Lower lobe of right lung (tissue), 2 donors: ENCODE results near the gene GRM7. TPM values are rescaled to one million over a fixed set of nuclear protein-coding genes. Genes with fewer than 3 reads are reported as not detected.

ENCODE experiments used
- ATAC-seq, 2 donors: fragments of 200-7000 bp; cut with Tn5 transposase; one replicate each; pipeline ENCODE4 v1.9.1; 2020 to 2022; ENCODE audit warnings: mild to moderate bottlenecking in 2 of 2, moderate library complexity in 2 of 2
- DNase-seq: peaks from one replicate; pipeline ENCODE4 v3.0.0-alpha.2; 2020
- H3K27ac ChIP-seq: fragments of 200-600 bp; one replicate; pipeline ENCODE4 v1.8.0; 2022
- H3K27me3 ChIP-seq: fragments of 200-600 bp; one replicate; pipeline ENCODE4 v1.8.0; 2022; ENCODE audit warnings: low read depth
- H3K36me3 ChIP-seq: fragments of 200-600 bp; one replicate; pipeline ENCODE4 v1.8.0; 2022; ENCODE audit warnings: mild to moderate bottlenecking
- H3K4me1 ChIP-seq: fragments of 200-600 bp; one replicate; pipeline ENCODE4 v1.8.0; 2022
- H3K4me3 ChIP-seq: fragments of 200-600 bp; one replicate; pipeline ENCODE4 v1.8.0; 2022; ENCODE audit warnings: mild to moderate bottlenecking
- H3K9me3 ChIP-seq: fragments of 200-600 bp; one replicate; pipeline ENCODE4 v1.8.0; 2022
- intact Hi-C: fragments of 100-400 bp; cut with DNase I; formaldehyde crosslinking; loops from one replicate; pipeline ENCODE4 v1.11.0; 2022
- total RNA-seq: library from RNA; stranded (reverse); fragmentation: NEBNext Ultra II Directional; extraction: Animal tissue kit (Norgen Biotek cat#: 25700); gene quantifications from one replicate; pipeline ENCODE4 v1.2.1, GENCODE V29; 2021
- TF ChIP-seq, protein P1 (sequence below): fragments of 200-600 bp; IDR thresholded peaks from one replicate; pipeline ENCODE4 v1.8.0; 2022; ENCODE audit warnings: antibody characterized with exemption, mild to moderate bottlenecking
- donor health status: DM: no; HTN: yes; CAD: no; lungs with severe emphysema.

GRM7 gene
- total RNA-seq, 1 donor from 2014 or later = 0.86 TPM

- TF ChIP-seq, protein P1, sequence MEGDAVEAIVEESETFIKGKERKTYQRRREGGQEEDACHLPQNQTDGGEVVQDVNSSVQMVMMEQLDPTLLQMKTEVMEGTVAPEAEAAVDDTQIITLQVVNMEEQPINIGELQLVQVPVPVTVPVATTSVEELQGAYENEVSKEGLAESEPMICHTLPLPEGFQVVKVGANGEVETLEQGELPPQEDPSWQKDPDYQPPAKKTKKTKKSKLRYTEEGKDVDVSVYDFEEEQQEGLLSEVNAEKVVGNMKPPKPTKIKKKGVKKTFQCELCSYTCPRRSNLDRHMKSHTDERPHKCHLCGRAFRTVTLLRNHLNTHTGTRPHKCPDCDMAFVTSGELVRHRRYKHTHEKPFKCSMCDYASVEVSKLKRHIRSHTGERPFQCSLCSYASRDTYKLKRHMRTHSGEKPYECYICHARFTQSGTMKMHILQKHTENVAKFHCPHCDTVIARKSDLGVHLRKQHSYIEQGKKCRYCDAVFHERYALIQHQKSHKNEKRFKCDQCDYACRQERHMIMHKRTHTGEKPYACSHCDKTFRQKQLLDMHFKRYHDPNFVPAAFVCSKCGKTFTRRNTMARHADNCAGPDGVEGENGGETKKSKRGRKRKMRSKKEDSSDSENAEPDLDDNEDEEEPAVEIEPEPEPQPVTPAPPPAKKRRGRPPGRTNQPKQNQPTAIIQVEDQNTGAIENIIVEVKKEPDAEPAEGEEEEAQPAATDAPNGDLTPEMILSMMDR = no peak
- no peak for ATAC-seq
- intact Hi-C loops = no loop called here
Observed at GRCh38 chr3:7082244-7082643, 221.3 kb downstream of the GRM7 start.

DNA sequence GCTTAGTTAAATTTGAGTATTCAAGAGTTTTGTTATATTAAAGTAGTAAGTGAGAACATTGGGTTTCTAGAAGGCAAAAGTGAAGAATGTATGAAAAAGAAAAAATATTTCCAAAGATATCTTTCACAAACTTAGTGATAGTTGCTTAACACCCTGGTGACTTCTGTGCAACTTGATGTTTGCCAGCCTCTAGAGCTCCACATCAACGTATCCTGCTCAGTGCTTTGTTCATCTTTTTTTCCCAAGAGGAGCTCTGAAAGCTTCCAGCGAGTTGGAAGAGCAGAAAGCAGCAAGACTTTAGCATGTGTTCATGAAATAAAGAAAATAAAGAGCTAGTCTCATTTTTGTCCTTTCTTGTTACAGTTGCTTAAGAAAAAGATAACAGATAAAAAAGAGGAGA is 225.5 kb downstream of the GRM7 start:
- Histone ChIP-seq H3K27ac (no peak overlapping the region), H3K4me3 (no peak overlapping the region), H3K9me3 (no peaks in the 10 kb centered on the region), H3K4me1 (no peaks in the 10 kb centered on the region), H3K36me3 (no peaks in the 10 kb centered on the region), H3K27me3 (no peaks in the 10 kb centered on the region)
- intact Hi-C loops = no loop called here
- TF ChIP-seq, protein P1 = no peak
- no peak for DNase-seq
- ATAC-seq = no peak

More at GRCh38 chr3:7082244-7082643, 221.3 kb downstream of the GRM7 start:
- Histone ChIP-seq H3K9me3 (no peaks in the 10 kb centered on the region), H3K4me3 (no peak overlapping the region), H3K4me1 (no peaks in the 10 kb centered on the region), H3K36me3 (no peaks in the 10 kb centered on the region), H3K27ac (no peak overlapping the region), H3K27me3 (no peaks in the 10 kb centered on the region)
- DNase-seq = no peak

DNA sequence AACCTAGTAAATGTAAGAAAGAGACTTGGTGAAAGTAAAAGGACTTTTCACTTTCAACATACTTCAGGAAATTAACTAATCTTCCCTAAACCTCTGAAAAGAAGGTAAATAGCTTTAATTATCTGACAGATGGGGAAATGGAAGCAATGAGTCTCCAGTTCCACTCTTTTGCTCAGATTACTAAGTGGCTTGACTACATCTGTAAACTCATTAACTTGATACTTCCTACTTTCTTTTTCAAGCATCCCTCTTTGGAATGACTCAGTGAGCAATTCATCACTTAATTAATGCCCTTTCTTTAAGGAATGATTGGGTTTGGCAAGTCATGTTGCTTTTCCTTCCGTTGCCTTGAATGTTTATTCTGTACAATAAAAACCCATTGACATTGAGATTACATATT is 234.2 kb downstream of the GRM7 start:
- Histone ChIP-seq H3K9me3 (peaks cover 4% of the 10 kb centered on the region), H3K27ac (no peak overlapping the region), H3K27me3 (no peaks in the 10 kb centered on the region), H3K36me3 (no peaks in the 10 kb centered on the region), H3K4me3 (no peak overlapping the region), H3K4me1 (no peaks in the 10 kb centered on the region)
- intact Hi-C loops = no loop called here
- ATAC-seq (no peak), DNase-seq (no peak)
- TF ChIP-seq, protein P1 = no peak

DNA sequence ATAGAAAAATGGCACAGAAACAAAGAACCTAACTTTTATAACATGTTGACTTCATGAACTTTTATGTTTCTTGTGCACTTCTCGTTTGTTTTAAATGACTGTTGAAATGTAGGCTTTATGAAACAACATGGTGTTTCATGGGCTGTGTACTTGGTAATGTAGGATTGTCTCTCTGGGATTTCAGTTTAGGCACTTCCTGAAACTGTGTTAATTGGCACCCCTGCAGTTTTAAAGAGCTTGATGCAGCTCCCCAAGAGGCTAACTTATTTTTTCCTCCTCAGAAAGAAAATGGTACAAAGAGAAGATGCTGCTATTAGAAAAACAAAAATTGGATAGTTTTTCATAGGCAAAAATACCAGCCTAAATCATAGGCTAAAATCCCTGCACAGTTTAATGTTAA is 239.2 kb downstream of the GRM7 start:
- no peak overlapping the region for H3K4me3 ChIP-seq
- no peak for DNase-seq
- H3K27ac ChIP-seq = no peak overlapping the region
- intact Hi-C loops = no loop called here
- H3K4me1 ChIP-seq = no peaks in the 10 kb centered on the region
- peaks cover 4% of the 10 kb centered on the region for H3K9me3 ChIP-seq
- TF ChIP-seq, protein P1 = no peak
- ATAC-seq = no peak
- H3K27me3 ChIP-seq = no peaks in the 10 kb centered on the region
- no peaks in the 10 kb centered on the region for H3K36me3 ChIP-seq

DNA sequence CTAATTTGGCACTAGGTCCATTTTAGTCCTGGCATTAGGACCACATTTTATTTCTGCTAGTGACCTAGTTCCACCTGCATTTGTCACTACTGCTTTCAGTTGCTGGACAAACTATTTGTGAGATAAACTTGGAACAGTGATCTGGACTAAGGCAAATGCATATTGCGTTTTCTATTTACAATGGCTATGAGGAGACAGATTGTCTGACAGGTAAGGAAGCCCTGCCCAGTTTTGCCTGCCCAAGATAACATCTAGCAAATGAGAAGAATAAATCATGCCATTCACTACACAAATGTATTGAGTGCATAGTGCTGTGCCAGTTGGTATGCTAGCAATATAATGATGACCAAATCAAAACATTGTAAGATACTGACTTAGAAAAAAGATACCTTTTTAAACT is 245.7 kb downstream of the GRM7 start:
- H3K4me1 ChIP-seq = no peaks in the 10 kb centered on the region
- no peaks in the 10 kb centered on the region for H3K9me3 ChIP-seq
- H3K36me3 ChIP-seq = no peaks in the 10 kb centered on the region
- H3K27ac ChIP-seq = no peak overlapping the region
- H3K4me3 ChIP-seq = no peak overlapping the region
- TF ChIP-seq, protein P1 = no peak
- intact Hi-C loops = no loop called here
- ATAC-seq (no peak), DNase-seq (no peak)
- no peaks in the 10 kb centered on the region for H3K27me3 ChIP-seq

DNA sequence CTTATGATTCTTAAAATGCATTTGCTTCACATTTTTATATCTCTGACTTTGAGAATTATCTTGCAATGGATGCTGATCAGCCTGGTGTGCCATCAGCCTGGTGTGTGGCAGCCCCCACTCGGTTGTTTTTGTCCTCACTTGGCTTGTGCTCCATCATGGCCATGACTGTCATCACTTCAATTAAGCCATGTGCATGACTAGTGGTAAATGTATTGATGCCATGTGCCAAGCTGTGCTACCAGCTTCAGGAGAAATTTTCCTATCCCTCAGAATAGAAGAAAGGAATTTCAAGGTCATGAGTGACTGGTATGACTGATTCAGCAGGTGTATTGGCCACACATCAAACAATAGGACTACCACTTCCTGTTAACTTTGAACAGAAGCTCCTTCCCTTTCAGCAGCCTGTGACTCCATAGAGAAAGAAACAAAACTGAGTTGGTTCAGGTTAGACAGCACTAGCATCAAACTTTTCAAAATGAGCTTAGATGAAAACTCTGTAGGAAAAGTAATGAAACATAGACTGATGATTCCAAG is 251.7 kb downstream of the GRM7 start:
- no peak for ATAC-seq
- no peak for DNase-seq
- Histone ChIP-seq H3K4me3 (no peak overlapping the region), H3K27ac (no peak overlapping the region), H3K4me1 (no peaks in the 10 kb centered on the region), H3K36me3 (no peaks in the 10 kb centered on the region), H3K27me3 (no peaks in the 10 kb centered on the region), H3K9me3 (no peaks in the 10 kb centered on the region)
- TF ChIP-seq, protein P1 = no peak
- intact Hi-C loops = no loop called here
